ENCODE measurements around the gene ZNF394.

Gene ZNF394

GRCh38 chr7:99465421-99465768 is 34.7 kb downstream of the ZNF394 start:
- H3K36me3 ChIP-seq (ENCODE audit: control insufficient read depth in 4 of 4, insufficient read depth in 4 of 4, low read length in 3 of 4): peaks cover 5 to 27% (median 11%) of the 10 kb centered on the region in 4 experiments
- H3K27me3 ChIP-seq (replicated peaks in 2 of 5; ENCODE audit: control insufficient read depth in 4 of 5, insufficient read depth in 5 of 5, low read length in 4 of 5): peaks cover 0 to 4% (median 0%) of the 10 kb centered on the region in 5 experiments
- WGBS (ENCODE audit: insufficient coverage): 5% methylated on average over 9 of the region's 9 CpGs
- ChIA-PET CTCF (interaction anchor here (0.6 to 1.4 kb wide), 2 partner anchors 88 to 135 kb away, joined by 3 read pairs; no protein-coding TSS in a partner anchor), POLR2A (interaction anchor here (0.7 to 1.6 kb wide), 3 partner anchors 35 to 86 kb away, joined by 3 to 4 read pairs (median 3); partner anchors contain the start of genes FAM200A, ZKSCAN5 and ZNF394)
- peak overlapping the region; percentile 83 to 95 for H3K27ac ChIP-seq (ENCODE audit: insufficient read depth in 1 of 2, low read depth in 1 of 2, low read length in 2 of 2, poor library complexity in 1 of 2, severe bottlenecking in 2 of 2)
- peak overlapping the region; percentile 86 to 98 (median 90) for H3K4me3 ChIP-seq (ENCODE audit: control insufficient read depth in 1 of 7, extremely low read depth in 1 of 7, insufficient read depth in 4 of 7, low read depth in 2 of 7, low read length in 6 of 7)
- DNase-seq: peak in 1 of 3 donors; percentile 3
- no peaks in the 10 kb centered on the region for H3K9me3 ChIP-seq (ENCODE audit: control extremely low read depth in 1 of 5, control insufficient read depth in 4 of 5, insufficient read depth in 2 of 5, low read depth in 1 of 5, low read length in 4 of 5)
- peaks cover 2 to 20% (median 12%) of the 10 kb centered on the region in 4 experiments for H3K4me1 ChIP-seq (ENCODE audit: control extremely low read depth in 1 of 4, control insufficient read depth in 4 of 4, insufficient read depth in 4 of 4, low read length in 3 of 4)

- CTCF ChIA-PET: interaction anchor here (1.3 kb wide), 1 partner anchor 12 kb away, joined by 4 read pairs; no protein-coding TSS in a partner anchor
- WGBS (ENCODE audit: insufficient coverage): 100% methylated on average over 2 of the region's 2 CpGs
- POLR2A ChIA-PET: no interaction called here
Observed at GRCh38 chr7:99461221-99461620, 38.9 kb downstream of the ZNF394 start.

GRCh38 chr7:99460651-99461050 is 39.4 kb downstream of the ZNF394 start:
- peaks cover 2 to 13% (median 10%) of the 10 kb centered on the region in 4 experiments for H3K4me1 ChIP-seq (ENCODE audit: control extremely low read depth in 1 of 4, control insufficient read depth in 4 of 4, insufficient read depth in 4 of 4, low read length in 3 of 4)
- 99% methylated on average over 11 of the region's 11 CpGs for WGBS (ENCODE audit: insufficient coverage)
- H3K36me3 ChIP-seq (ENCODE audit: control insufficient read depth in 4 of 4, insufficient read depth in 4 of 4, low read length in 3 of 4): peaks cover 5 to 73% (median 49%) of the 10 kb centered on the region in 4 experiments
- H3K27me3 ChIP-seq (replicated peaks in 2 of 5; ENCODE audit: control insufficient read depth in 4 of 5, insufficient read depth in 5 of 5, low read length in 4 of 5): no peaks in the 10 kb centered on the region
- H3K9me3 ChIP-seq (ENCODE audit: control extremely low read depth in 1 of 5, control insufficient read depth in 4 of 5, insufficient read depth in 2 of 5, low read depth in 1 of 5, low read length in 4 of 5): no peaks in the 10 kb centered on the region
- no peak for DNase-seq
- ChIA-PET POLR2A (no interaction called here), CTCF (interaction anchor here (1.1 to 1.5 kb wide), 3 partner anchors 11 to 40 kb away, joined by 3 to 5 read pairs (median 4); partner anchors contain the start of gene ZNF394)
- no peak overlapping the region for H3K27ac ChIP-seq (ENCODE audit: insufficient read depth in 1 of 2, low read depth in 1 of 2, low read length in 2 of 2, poor library complexity in 1 of 2, severe bottlenecking in 2 of 2)
- H3K4me3 ChIP-seq (ENCODE audit: control insufficient read depth in 1 of 7, extremely low read depth in 1 of 7, insufficient read depth in 4 of 7, low read depth in 2 of 7, low read length in 6 of 7): no peak overlapping the region

More at GRCh38 chr7:99461221-99461620, 38.9 kb downstream of the ZNF394 start:
- peak in 2 of 3 donors; percentile 25 to 31 for DNase-seq
- Histone ChIP-seq H3K9me3 (ENCODE audit: control extremely low read depth in 1 of 5, control insufficient read depth in 4 of 5, insufficient read depth in 2 of 5, low read depth in 1 of 5, low read length in 4 of 5) (no peaks in the 10 kb centered on the region), H3K27me3 (replicated peaks in 2 of 5; ENCODE audit: control insufficient read depth in 4 of 5, insufficient read depth in 5 of 5, low read length in 4 of 5) (no peaks in the 10 kb centered on the region), H3K4me3 (ENCODE audit: control insufficient read depth in 1 of 7, extremely low read depth in 1 of 7, insufficient read depth in 4 of 7, low read depth in 2 of 7, low read length in 6 of 7) (no peak overlapping the region), H3K27ac (ENCODE audit: insufficient read depth in 1 of 2, low read depth in 1 of 2, low read length in 2 of 2, poor library complexity in 1 of 2, severe bottlenecking in 2 of 2) (no peak overlapping the region), H3K4me1 (ENCODE audit: control extremely low read depth in 1 of 4, control insufficient read depth in 4 of 4, insufficient read depth in 4 of 4, low read length in 3 of 4) (peaks cover 2 to 18% (median 11%) of the 10 kb centered on the region in 4 experiments), H3K36me3 (ENCODE audit: control insufficient read depth in 4 of 4, insufficient read depth in 4 of 4, low read length in 3 of 4) (peaks cover 5 to 68% (median 44%) of the 10 kb centered on the region in 4 experiments)

- H3K36me3 ChIP-seq (ENCODE audit: control insufficient read depth in 4 of 4, insufficient read depth in 4 of 4, low read length in 3 of 4): peaks cover 5 to 87% (median 58%) of the 10 kb centered on the region in 4 experiments
- POLR2A ChIA-PET: no interaction called here
- peak; percentile 19 to 54 (median 53) for DNase-seq
- H3K27me3 ChIP-seq (replicated peaks in 2 of 5; ENCODE audit: control insufficient read depth in 4 of 5, insufficient read depth in 5 of 5, low read length in 4 of 5): no peaks in the 10 kb centered on the region
- no peak overlapping the region for H3K4me3 ChIP-seq (ENCODE audit: control insufficient read depth in 1 of 7, extremely low read depth in 1 of 7, insufficient read depth in 4 of 7, low read depth in 2 of 7, low read length in 6 of 7)
- peaks cover 0 to 2% (median 0%) of the 10 kb centered on the region in 5 experiments for H3K9me3 ChIP-seq (ENCODE audit: control extremely low read depth in 1 of 5, control insufficient read depth in 4 of 5, insufficient read depth in 2 of 5, low read depth in 1 of 5, low read length in 4 of 5)
- CTCF ChIA-PET: interaction anchor here (1.5 kb wide), 2 partner anchors 15 to 41 kb away, joined by 5 read pairs; partner anchors contain the start of gene ZNF394
- peaks cover 0 to 2% (median 0%) of the 10 kb centered on the region in 4 experiments for H3K4me1 ChIP-seq (ENCODE audit: control extremely low read depth in 1 of 4, control insufficient read depth in 4 of 4, insufficient read depth in 4 of 4, low read length in 3 of 4)
- 98% methylated on average over 8 of the region's 8 CpGs for WGBS (ENCODE audit: insufficient coverage)
- H3K27ac ChIP-seq (ENCODE audit: insufficient read depth in 1 of 2, low read depth in 1 of 2, low read length in 2 of 2, poor library complexity in 1 of 2, severe bottlenecking in 2 of 2): no peak overlapping the region
Observed at GRCh38 chr7:99459087-99459486, 41.0 kb downstream of the ZNF394 start.

GRCh38 chr7:99457650-99458493 is 42.2 kb downstream of the ZNF394 start:
- no peak overlapping the region for H3K4me3 ChIP-seq (ENCODE audit: control insufficient read depth in 1 of 7, extremely low read depth in 1 of 7, insufficient read depth in 4 of 7, low read depth in 2 of 7, low read length in 6 of 7)
- H3K27me3 ChIP-seq (replicated peaks in 2 of 5; ENCODE audit: control insufficient read depth in 4 of 5, insufficient read depth in 5 of 5, low read length in 4 of 5): no peaks in the 10 kb centered on the region
- H3K27ac ChIP-seq (ENCODE audit: insufficient read depth in 1 of 2, low read depth in 1 of 2, low read length in 2 of 2, poor library complexity in 1 of 2, severe bottlenecking in 2 of 2): no peak overlapping the region
- H3K9me3 ChIP-seq (ENCODE audit: control extremely low read depth in 1 of 5, control insufficient read depth in 4 of 5, insufficient read depth in 2 of 5, low read depth in 1 of 5, low read length in 4 of 5): peaks cover 0 to 2% (median 0%) of the 10 kb centered on the region in 5 experiments
- no peak for DNase-seq
- peaks cover 3 to 90% (median 61%) of the 10 kb centered on the region in 4 experiments for H3K36me3 ChIP-seq (ENCODE audit: control insufficient read depth in 4 of 4, insufficient read depth in 4 of 4, low read length in 3 of 4)
- CTCF ChIA-PET: no interaction called here
- 96% methylated on average over 24 of the region's 26 CpGs for WGBS (ENCODE audit: insufficient coverage)
- POLR2A ChIA-PET: no interaction called here
- H3K4me1 ChIP-seq (ENCODE audit: control extremely low read depth in 1 of 4, control insufficient read depth in 4 of 4, insufficient read depth in 4 of 4, low read length in 3 of 4): no peaks in the 10 kb centered on the region

- Histone ChIP-seq H3K4me1 (ENCODE audit: control extremely low read depth in 1 of 4, control insufficient read depth in 4 of 4, insufficient read depth in 4 of 4, low read length in 3 of 4) (no peaks in the 10 kb centered on the region), H3K27ac (ENCODE audit: insufficient read depth in 1 of 2, low read depth in 1 of 2, low read length in 2 of 2, poor library complexity in 1 of 2, severe bottlenecking in 2 of 2) (no peak overlapping the region), H3K9me3 (ENCODE audit: control extremely low read depth in 1 of 5, control insufficient read depth in 4 of 5, insufficient read depth in 2 of 5, low read depth in 1 of 5, low read length in 4 of 5) (peaks cover 0 to 2% (median 0%) of the 10 kb centered on the region in 5 experiments), H3K27me3 (replicated peaks in 2 of 5; ENCODE audit: control insufficient read depth in 4 of 5, insufficient read depth in 5 of 5, low read length in 4 of 5) (no peaks in the 10 kb centered on the region), H3K36me3 (ENCODE audit: control insufficient read depth in 4 of 4, insufficient read depth in 4 of 4, low read length in 3 of 4) (peaks cover 0 to 93% (median 66%) of the 10 kb centered on the region in 4 experiments), H3K4me3 (ENCODE audit: control insufficient read depth in 1 of 7, extremely low read depth in 1 of 7, insufficient read depth in 4 of 7, low read depth in 2 of 7, low read length in 6 of 7) (no peak overlapping the region)
- ChIA-PET CTCF (no interaction called here), POLR2A (no interaction called here)
- WGBS (ENCODE audit: insufficient coverage): 89% methylated on average over 5 of the region's 6 CpGs
- no peak for DNase-seq
Observed at GRCh38 chr7:99457050-99457649, 42.9 kb downstream of the ZNF394 start.

All from common myeloid progenitor, CD34-positive (primary cell).